ENCODE results near the gene NBPF12.
"Not testable (repeated sequence)": the region's sequence is repeated elsewhere in the genome, so short reads cannot be mapped to it uniquely, and the experiment has no call there.

Gene NBPF12, protein sequence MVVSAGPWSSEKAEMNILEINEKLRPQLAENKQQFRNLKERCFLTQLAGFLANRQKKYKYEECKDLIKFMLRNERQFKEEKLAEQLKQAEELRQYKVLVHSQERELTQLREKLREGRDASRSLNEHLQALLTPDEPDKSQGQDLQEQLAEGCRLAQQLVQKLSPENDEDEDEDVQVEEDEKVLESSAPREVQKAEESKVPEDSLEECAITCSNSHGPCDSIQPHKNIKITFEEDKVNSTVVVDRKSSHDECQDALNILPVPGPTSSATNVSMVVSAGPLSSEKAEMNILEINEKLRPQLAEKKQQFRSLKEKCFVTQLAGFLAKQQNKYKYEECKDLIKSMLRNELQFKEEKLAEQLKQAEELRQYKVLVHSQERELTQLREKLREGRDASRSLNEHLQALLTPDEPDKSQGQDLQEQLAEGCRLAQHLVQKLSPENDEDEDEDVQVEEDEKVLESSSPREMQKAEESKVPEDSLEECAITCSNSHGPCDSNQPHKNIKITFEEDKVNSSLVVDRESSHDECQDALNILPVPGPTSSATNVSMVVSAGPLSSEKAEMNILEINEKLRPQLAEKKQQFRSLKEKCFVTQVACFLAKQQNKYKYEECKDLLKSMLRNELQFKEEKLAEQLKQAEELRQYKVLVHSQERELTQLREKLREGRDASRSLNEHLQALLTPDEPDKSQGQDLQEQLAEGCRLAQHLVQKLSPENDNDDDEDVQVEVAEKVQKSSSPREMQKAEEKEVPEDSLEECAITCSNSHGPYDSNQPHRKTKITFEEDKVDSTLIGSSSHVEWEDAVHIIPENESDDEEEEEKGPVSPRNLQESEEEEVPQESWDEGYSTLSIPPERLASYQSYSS (N-terminal part only)

DNA sequence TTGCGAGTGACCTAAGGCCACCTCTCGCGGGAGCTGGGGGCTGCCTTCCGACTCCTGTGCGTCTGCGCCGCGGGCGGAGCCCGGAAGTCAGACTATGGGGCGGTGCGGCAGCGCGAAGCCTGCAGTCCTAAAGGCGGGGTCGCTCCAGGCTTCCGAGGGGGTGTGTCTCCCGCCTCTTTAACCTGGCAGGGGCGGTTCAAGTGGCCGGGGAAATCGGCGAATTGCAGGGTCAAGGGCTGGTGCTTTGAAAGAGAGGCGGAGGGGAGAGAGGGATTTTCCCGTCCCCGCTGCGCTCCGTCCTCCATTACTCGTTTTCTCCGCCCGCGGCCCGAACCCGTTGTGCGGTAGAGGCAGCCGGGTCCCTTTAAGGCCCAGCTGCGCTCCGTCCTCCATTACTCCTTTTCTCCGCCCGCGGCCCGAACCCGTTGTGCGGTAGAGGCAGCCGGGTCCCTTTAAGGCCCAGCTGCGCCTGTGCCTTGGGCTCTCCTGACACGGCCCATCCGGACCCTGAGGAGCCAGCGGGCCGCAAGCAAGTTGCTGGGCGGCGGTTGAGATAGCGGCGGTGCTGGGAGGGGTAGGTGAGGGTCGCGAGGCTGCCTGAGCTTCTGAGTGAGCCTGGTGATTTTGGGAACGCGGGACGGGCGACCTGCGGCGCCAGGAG is at the start of gene NBPF12:
NBPF12 (plus strand) TSS at position 83 of the 661 bp plus-strand sequence. CDS start 21,820 bp downstream, outside the sequence.
- H3K27ac ChIP-seq: peak within 1 kb of the TSS; percentile 95

DNA sequence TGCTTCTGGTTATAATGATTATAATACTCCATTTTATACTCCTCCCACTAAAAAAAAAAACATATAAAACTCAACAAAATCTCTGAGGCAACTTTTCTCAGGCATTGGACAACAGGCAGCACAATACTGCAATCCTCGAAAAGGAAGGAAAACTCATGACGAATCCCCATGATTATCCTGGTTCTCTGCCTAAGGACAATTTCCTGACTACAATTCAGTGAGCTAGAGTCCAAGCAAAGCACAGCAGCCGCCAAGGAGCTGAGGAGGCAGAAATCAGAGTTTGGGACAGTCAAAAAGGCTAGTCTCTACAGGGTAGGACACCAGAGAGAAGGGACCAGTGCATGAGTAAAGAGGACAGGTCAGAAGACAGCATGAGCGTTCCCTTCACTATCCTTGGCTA is 46.8 kb upstream of the NBPF12 start:
- H3K27ac ChIP-seq: not testable (repeated sequence)

DNA sequence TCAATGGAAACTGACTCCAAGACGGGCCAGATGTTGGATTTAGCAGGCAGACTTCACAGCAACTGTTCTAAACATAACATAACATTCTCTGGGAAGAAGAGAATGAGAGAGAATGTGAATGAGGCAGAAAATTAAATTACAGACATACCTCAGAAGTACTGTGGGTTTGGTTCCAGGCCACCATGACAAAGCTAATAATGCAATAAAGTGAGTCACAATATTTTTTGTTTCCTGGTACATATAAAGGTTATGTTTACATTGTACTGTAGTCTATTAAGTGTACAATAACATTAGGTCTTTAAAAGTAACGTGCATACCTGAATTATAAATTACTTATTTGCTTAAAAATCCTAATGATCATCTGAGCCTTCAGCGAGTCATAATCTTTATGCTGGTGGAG is 45.8 kb upstream of the NBPF12 start:
- H3K27ac ChIP-seq: not testable (repeated sequence)

DNA sequence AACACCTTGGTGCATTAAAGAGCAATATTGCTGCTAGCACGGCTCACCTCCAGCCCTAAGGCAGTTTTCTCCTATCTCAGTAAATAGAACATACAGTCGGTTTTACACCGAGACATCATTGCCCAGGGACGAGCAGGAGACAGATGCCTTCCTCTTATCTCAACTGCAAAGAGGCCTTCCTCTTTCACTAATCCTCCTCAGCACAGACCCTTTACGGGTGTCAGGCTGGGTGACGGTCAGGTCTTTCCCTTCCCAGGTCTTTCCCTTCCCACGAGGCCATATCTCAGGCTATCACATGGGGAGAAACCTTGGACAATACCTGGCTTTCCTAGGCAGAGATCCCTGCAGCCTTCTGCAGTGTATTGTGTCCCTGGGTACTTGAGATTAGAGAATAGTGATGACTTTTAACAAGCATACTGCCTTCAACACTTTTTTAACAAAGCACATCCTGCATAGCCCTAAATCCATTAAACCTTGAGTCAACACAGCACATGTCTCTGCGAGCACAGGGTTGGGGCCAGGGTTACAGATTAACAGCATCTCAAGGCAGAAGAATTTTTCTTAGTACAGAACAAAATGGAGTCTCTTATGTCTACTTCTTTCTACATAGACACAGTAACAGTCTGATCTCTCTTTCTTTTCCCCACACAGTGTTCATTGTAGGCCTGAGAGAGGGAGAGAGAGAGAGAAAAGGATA is 30.4 kb upstream of the NBPF12 start:
- not testable (repeated sequence) for H3K27ac ChIP-seq

DNA sequence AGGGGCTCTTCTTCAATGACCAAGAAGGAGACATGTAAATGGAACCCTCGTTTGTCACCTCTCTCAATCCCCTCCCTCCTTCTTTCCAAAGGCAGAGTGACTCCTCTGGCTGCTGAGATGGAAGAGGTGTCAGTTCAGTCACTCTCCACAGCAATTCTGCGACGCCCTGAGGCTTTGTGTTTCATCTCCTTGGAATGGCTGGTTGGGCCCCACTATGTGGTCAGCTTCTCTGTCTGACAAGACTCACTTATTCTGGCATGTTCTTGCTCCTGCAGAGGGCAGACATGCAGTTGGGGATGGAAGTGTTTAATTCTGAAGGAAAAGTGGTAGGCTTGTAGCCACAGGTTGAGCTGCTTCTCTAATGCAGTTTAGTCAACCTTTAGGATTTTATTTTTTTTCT is 25.1 kb upstream of the NBPF12 start:
- H3K27ac ChIP-seq: not testable (repeated sequence)

DNA sequence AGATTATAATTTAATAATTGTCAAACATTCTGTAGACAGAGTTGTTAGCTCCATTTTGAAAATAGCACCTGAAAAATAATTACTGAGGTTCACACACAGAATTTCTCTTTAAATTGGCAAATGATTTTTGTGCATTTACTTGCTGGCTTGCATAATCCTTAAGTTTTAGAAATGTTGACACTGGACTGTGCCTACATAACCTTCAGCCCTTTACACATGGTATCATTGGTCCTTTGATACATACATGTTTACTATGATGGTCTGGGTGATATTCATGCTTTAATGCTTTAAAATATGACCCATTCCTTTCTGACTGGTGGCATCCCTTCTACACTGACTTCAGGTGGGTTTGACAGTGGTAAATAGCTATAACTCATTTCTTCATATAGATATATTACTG is 17.3 kb upstream of the NBPF12 start:
- not testable (repeated sequence) for H3K27ac ChIP-seq

DNA sequence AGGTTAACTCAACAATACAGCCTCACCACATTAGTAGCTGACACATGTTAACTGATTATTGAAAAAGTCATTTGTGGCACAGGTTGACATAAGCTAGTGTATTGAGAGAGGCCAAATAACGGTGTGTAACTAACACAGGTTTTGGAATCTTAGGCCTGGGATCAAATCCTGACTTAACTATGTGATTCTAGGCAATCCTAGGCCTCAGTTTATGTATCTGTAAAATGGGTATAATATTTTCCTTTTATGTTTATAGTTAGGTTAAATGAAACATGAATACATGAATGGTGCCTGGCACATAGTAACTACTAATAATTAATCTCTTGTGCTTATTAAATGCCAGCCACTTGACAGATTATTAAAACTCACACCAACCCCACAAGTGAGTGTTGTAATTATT is 15.5 kb upstream of the NBPF12 start:
- not testable (repeated sequence) for H3K27ac ChIP-seq

DNA sequence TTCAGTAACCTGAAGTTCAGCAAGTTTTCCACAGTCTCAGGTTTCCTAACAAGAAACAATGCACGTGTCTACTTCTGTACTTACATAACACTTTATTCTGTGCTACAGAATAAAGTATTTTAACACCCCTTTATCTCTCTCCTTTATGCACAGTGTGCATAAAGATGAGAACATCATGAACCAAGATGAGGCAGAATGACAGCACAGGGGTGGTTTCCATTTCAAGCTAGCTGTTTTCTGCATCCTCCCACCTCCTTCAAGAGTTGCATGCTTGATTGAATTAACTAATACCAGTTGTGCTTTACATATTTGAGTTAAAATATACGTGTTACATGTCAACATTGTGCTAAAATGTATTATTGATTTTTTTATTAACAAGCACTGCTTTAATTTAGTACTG is 14.0 kb upstream of the NBPF12 start:
- H3K27ac ChIP-seq: not testable (repeated sequence)

DNA sequence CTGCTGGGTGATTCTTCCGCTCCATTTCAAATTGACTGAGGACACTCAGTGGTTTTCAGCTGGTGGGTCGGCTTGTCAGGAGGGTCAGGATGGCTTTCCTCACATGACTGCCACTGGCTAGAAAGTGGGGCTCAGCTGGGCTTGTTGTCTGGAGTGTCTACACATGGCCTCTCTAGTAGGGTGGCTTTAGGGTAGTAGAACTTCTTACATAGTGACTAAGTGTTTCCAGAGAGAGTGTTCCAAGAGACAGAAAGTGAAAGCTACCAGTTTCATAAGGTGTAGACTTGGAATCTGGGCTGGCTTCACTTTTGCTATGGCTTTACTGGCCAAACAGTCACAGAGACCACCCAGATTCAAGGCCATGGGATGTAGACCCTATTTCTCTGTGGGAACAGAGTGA is 11.7 kb upstream of the NBPF12 start:
- not testable (repeated sequence) for H3K27ac ChIP-seq

DNA sequence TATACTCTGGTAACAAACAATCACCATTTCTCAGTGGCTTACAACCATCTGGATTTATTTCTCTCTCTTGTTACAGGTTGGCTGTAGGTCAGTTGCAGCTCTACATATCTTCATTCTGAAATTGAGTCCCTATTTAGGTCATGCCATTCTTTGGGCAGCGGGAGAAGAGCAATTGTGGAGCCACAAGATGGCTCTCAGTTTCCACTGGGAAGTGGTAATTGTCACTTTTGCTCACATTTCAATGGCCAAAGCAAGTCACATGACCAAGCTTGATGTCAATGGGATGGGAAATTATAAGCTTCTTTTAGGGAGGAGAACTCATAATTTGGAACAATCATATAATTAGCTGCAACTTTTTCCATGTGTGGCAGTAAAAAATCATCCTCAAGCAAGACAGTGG is 7.9 kb upstream of the NBPF12 start:
- not testable (repeated sequence) for H3K27ac ChIP-seq

DNA sequence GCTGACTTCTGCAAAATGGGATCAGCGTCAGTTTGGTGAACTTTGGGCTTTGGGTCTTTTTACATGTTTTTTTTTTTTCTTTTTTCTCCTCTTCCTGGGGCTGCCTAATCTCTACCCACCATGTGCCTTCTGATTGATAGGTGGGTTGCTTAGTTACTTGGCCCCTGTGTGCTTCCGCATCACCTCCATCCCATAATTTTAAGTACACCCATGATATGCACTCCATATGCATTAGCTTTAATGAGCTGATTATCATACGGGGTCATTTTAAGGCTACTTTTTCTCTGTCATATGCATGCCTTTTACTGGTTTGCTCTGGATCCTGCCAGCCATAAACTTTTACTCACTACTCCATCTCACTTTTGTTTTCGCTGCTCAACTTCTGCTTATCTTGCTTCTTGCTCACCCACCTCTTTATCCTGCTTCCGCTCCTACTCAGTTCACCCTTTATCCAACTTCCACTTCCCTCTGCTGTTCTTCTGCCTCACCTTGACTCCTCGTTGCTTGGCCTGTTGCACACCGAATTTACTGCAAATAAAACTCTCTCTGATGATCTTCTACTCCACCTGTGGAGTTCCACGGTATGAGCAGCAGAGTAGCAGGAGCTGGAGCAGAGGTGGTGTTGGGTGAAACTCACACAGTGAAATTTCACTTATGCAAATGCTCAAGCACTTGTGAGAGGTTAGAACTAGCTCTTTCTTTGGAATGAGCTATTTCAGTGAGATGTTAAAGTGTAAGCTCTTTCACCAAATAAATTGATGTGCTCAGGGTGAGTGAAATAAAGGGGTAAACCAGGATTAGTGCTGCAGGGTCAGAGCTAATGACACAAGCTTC is 3.5 kb upstream of the NBPF12 start:
- H3K27ac ChIP-seq: not testable (repeated sequence)

DNA sequence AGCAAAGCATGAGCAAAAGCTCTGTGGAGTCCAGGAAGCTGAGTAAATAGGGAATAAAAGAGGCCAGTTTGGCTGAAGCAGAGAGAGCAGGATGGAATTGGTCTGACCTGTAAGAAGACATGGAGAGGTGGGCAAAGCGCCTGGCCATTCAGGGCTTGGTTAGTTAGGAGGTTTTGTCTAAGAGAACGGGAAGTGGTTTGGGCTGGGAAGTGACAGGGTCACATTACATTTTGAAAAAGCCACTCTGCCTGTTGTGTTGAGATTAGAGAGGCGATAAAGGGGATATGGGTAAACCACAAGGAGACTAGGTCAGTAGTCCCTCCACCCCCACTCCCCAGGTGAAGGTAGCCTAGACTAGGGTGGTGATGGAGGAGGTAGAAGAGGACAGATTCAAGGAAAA is 662 bp upstream of the NBPF12 start:
- not testable (repeated sequence) for H3K27ac ChIP-seq

DNA sequence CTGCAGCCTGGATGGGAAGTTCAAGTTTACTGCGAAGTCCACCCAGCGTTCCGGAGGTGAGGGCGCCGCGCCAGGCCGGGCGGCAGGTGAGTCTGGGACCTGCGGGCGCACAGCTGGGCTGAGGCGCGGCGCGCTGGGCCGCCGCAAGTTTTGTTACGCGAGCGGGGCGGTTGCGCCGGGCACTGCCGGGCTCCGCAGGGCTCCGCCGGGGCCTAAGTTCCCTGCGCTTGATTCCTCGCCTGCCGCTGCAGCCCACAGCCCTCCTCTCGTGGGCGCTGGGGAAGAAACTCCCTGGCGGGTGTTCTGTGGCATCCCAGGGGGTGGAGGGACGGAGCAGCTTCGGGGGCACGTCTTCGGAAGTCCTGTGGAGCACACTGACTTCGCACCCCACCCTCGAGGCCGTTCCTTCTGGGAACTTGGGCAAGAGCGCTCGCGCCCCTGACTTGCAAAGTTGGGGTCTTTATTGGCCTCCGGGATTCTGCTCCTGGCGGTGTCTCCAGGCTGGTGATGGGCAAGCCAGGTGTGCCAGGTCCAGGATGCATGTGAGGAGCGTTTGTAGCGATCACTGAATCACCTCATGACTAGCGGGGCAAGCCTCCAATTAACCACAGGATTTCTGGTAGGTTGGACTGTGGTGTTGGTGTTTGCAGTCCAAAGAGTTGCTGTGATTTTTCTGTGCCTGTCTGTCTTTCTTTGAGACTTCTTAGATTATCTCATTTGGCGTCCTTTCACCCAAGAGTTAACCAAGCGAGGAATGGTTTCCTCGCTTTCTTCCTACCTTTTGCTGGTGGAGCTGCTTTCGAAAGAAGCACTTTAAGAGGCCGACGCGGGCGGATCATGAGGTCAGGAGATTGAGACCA is 1.0 kb downstream of the NBPF12 start:
- H3K27ac ChIP-seq: peak overlapping the region; percentile 95

DNA sequence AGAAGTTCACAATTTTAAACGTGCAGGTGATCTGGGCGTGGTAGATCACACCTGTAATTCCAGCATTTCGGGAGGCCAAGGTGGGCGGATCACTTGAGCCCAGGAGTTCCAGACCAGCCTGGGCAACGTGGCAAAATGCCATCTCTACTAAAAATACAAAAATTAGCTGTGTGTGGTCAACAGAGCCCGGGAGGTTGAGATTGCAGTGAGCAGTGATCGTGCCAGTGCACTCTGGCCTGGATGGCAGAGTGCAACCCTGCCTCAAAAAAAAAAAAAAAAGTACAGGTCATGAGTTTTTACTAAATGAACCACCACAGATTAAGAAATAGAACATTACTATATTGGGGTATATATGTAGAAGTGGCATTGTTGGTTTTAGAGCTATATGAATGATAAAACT is 2.2 kb downstream of the NBPF12 start:
- H3K27ac ChIP-seq: not testable (repeated sequence)

DNA sequence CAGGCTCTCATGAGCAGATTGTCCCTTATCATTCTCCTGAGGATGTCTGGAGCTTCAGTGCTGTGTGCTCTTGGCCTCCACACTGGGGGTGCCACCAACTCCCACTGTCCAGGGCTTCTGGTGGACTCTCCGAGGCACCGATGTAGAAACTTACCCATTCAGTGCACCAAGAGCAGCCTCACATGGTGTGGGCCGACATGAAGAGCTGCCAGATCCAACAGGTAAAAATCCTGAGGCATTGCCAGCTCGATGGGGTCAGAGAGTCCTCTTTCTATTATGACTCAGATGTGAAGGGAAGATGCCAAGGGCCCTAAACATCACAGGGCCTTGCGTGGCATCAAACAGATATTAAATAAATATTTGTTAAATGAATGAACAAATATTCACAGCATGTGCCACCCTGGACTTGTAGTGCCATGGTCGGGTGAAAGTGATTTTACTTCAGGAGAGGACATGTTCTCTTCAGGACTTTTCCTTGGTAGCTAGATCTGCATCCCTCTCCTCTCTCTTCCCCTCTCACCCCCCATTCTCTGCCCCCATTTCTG is 5.3 kb downstream of the NBPF12 start:
- H3K27ac ChIP-seq: not testable (repeated sequence)

DNA sequence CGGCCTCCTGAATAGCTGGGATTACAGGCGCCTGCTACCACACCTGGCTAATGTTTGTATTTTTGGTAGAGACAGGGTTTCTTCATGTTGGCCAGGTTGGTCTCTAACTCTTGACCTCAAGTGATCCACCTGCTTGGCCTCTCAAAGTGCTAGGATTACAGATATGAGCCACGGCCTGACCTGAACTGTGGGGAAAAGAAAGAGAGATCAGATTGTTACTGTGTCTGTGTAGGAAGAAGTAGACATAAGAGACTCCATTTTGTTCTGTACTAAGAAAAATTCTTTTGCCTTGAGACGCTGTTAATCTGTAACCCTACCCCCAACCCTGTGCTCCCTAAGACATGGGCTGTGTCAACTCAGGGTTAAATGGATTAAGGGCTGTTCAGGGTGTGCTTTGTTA is 10.0 kb downstream of the NBPF12 start:
- H3K27ac ChIP-seq: not testable (repeated sequence)

DNA sequence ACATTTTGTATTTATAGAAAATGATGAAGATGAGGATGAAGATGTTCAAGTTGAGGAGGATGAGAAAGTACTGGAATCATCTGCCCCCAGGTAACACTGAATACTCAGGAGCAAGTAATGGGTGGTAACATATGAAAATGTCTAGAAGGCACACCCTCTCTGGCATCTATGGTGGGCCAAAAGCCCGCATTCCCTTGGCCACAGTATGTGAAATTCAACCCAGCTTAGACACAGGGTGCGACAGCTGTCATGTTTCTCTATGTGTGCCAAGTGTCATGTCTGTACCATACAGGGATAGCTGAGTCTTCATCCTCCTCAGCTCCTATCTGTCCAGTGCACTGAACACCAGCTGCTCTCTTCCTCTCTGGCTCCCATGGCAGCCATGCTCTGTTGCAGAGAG is 26.2 kb downstream of the NBPF12 start:
- not testable (repeated sequence) for H3K27ac ChIP-seq

Data from 22Rv1 (cell line).